ENCODE data around the gene KIAA1671.

DNA sequence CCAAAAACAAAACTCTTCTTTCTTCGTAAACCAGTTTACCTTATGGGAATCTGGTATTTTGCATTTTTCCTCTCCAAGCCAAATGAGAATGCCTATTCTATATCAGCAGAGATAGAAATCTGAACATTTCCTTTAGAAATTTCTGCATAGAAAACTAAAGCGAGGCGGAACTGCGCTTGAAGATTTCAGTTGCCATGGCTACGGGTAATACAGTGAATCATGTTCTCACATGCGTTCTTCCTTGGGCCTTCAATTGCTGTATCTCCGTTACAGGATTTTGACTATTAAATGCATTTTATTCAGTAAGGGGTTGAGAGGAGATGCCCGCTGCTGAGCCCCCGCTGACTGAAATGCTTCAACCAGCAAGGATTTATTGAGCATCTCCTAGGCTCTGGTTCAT is 138.9 kb downstream of the KIAA1671 start:
- no peak for TF ChIP-seq EP300 (IDR thresholded peaks at IDR 0.05; ENCODE audit: low read depth)
- TF ChIP-seq, protein P1, sequence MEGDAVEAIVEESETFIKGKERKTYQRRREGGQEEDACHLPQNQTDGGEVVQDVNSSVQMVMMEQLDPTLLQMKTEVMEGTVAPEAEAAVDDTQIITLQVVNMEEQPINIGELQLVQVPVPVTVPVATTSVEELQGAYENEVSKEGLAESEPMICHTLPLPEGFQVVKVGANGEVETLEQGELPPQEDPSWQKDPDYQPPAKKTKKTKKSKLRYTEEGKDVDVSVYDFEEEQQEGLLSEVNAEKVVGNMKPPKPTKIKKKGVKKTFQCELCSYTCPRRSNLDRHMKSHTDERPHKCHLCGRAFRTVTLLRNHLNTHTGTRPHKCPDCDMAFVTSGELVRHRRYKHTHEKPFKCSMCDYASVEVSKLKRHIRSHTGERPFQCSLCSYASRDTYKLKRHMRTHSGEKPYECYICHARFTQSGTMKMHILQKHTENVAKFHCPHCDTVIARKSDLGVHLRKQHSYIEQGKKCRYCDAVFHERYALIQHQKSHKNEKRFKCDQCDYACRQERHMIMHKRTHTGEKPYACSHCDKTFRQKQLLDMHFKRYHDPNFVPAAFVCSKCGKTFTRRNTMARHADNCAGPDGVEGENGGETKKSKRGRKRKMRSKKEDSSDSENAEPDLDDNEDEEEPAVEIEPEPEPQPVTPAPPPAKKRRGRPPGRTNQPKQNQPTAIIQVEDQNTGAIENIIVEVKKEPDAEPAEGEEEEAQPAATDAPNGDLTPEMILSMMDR (IDR thresholded peaks at IDR 0.05): no peak
- no peak for TF ChIP-seq POLR2AphosphoS5 (IDR thresholded peaks at IDR 0.05)
- no peak for TF ChIP-seq POLR2A (IDR thresholded peaks at IDR 0.05)

Data from transverse colon (tissue), 4 donors.